ENCODE data around the gene SELENOP.
"Not testable (repeated sequence)": the region's sequence is repeated elsewhere in the genome, so short reads cannot be mapped to it uniquely, and the experiment has no call there.

The SELENOP gene

GRCh38 chr5:42825422-42826148 is 13.9 kb upstream of the SELENOP start:
- no peak for DNase-seq

GRCh38 chr5:42824347-42824976 is 12.8 kb upstream of the SELENOP start:
- DNase-seq = no peak

GRCh38 chr5:42822548-42822947 is 10.9 kb upstream of the SELENOP start:
- DNase-seq = no peak

- no peak for DNase-seq
Observed at GRCh38 chr5:42819745-42820144, 8.1 kb upstream of the SELENOP start.

GRCh38 chr5:42816546-42816945 is 4.9 kb upstream of the SELENOP start:
- not testable (repeated sequence) for DNase-seq

GRCh38 chr5:42813533-42813932 is 1.8 kb upstream of the SELENOP start:
- DNase-seq = no peak

GRCh38 chr5:42812620-42813019 is 928 bp upstream of the SELENOP start:
- no peak for DNase-seq

GRCh38 chr5:42810834-42811590 is 680 bp downstream of the SELENOP start:
- no peak for DNase-seq

- no peak for DNase-seq
Observed at GRCh38 chr5:42808888-42809611, 2.6 kb downstream of the SELENOP start.

GRCh38 chr5:42807722-42808447 is 3.8 kb downstream of the SELENOP start:
- DNase-seq = no peak

GRCh38 chr5:42806701-42807262 is 4.9 kb downstream of the SELENOP start:
- DNase-seq = no peak

GRCh38 chr5:42806004-42806700 is 5.5 kb downstream of the SELENOP start:
- no peak for DNase-seq

GRCh38 chr5:42804717-42805339 is 6.9 kb downstream of the SELENOP start:
- no peak for DNase-seq

- no peak for DNase-seq
Observed at GRCh38 chr5:42801516-42802166, 10.1 kb downstream of the SELENOP start.

- no peak for DNase-seq
Observed at GRCh38 chr5:42800748-42801330, 10.9 kb downstream of the SELENOP start.

- DNase-seq = no peak
Observed at GRCh38 chr5:42799668-42800114, 12.0 kb downstream of the SELENOP start.

GRCh38 chr5:42799241-42799608 is 12.5 kb downstream of the SELENOP start:
- DNase-seq = no peak

GRCh38 chr5:42798284-42799240 is 13.1 kb downstream of the SELENOP start:
- no peak for DNase-seq

GRCh38 chr5:42791151-42791550 is 20.5 kb downstream of the SELENOP start:
- no peak for DNase-seq
